Fibroblast of lung (primary cell): ENCODE measurements around the gene STARD9. TPM values are rescaled to one million over a fixed set of nuclear protein-coding genes. Genes with fewer than 3 reads are reported as not detected.
"Not testable (repeated sequence)": the region's sequence is repeated elsewhere in the genome, so short reads cannot be mapped to it uniquely, and the experiment has no call there.

Experiments used
- DNase-seq, 2 donors: peaks; one replicate each; pipeline versions ENCODE4 v3.0.0 to v3.0.0-alpha.2; 2010; ENCODE audit warnings: low read depth in 2 of 2
- H2AFZ ChIP-seq: 2 replicates; pipeline ENCODE4 v1.5.1; 2012; ENCODE audit warnings: low read length, control low read depth, inconsistent platforms
- H3K27ac ChIP-seq: 2 replicates; pipeline ENCODE4 v1.5.1; 2011; ENCODE audit warnings: low read length, control low read depth; ENCODE audit not compliant: insufficient read depth
- H3K27me3 ChIP-seq: 2 replicates; pipeline ENCODE4 v1.5.1; 2011; ENCODE audit warnings: mild to moderate bottlenecking, low read length; ENCODE audit not compliant: control insufficient read depth, insufficient read depth
- H3K36me3 ChIP-seq: 2 replicates; pipeline ENCODE4 v1.5.1; 2011; ENCODE audit warnings: low read length; ENCODE audit not compliant: control insufficient read depth, insufficient read depth
- H3K4me1 ChIP-seq: 2 replicates; pipeline ENCODE4 v1.5.1; 2011; ENCODE audit warnings: low read length; ENCODE audit not compliant: control insufficient read depth, insufficient read depth; ENCODE audit errors: extremely low read depth
- H3K4me2 ChIP-seq: 2 replicates; pipeline ENCODE4 v1.5.1; 2011; ENCODE audit warnings: low read length, control low read depth; ENCODE audit not compliant: insufficient read depth; ENCODE audit errors: extremely low read depth
- H3K4me3 ChIP-seq, 4 experiments: fragments of 200-600 bp in 1 of 4; sonication (generic) in 1 of 4; replicated peaks in 1 of 4; 2 replicates each; pipeline ENCODE4 v1.5.1; 2011 to 2016; ENCODE audit warnings: low read length in 4 of 4, low read depth in 3 of 4, mild to moderate bottlenecking in 3 of 4, control low read depth in 2 of 4, inconsistent platforms in 1 of 4, mixed read lengths in 1 of 4; ENCODE audit not compliant: insufficient read depth in 1 of 4; ENCODE audit errors: control extremely low read depth in 1 of 4
- H3K79me2 ChIP-seq: 2 replicates; pipeline ENCODE4 v1.5.1; 2012; ENCODE audit warnings: mild to moderate bottlenecking, low read length, inconsistent platforms; ENCODE audit not compliant: control insufficient read depth, insufficient read depth
- H3K9ac ChIP-seq: 2 replicates; pipeline ENCODE4 v1.5.1; 2011; ENCODE audit warnings: mild to moderate bottlenecking, low read length, control low read depth; ENCODE audit not compliant: insufficient read depth
- H3K9me3 ChIP-seq: 2 replicates; pipeline ENCODE4 v1.5.1; 2012; ENCODE audit warnings: low read depth, low read length; ENCODE audit not compliant: control insufficient read depth, insufficient read depth
- H4K20me1 ChIP-seq: 2 replicates; pipeline ENCODE4 v1.5.1; 2011; ENCODE audit warnings: low read length; ENCODE audit not compliant: control insufficient read depth, insufficient read depth; ENCODE audit errors: extremely low read depth
- CTCF ChIP-seq, 2 donors: IDR thresholded peaks in 1 of 2; conservative IDR thresholded peaks in 1 of 2; 1 replicate in 1 of 2; 2 replicates in 1 of 2; pipeline ENCODE4 v1.5.1; 2011 to 2012; ENCODE audit warnings: low read length in 2 of 2, control low read depth in 1 of 2, inconsistent platforms in 1 of 2, low read depth in 1 of 2, mild to moderate bottlenecking in 1 of 2
- EZH2 ChIP-seq: IDR thresholded peaks from 2 replicates; pipeline ENCODE4 v1.5.1; 2012; ENCODE audit warnings: low read length, control low read depth, mild to moderate bottlenecking; ENCODE audit errors: missing control alignments
- polyA plus RNA-seq, 2 donors: library from polyadenylated mRNA; depleted of rRNA in 1 of 2; stranded (reverse) in 1 of 2; unstranded in 1 of 2; fragments of >200 nt; gene quantifications; 2 replicates each; pipeline ENCODE4 v1.2.1, GENCODE V29; 2011 to 2012; ENCODE audit warnings: missing spikeins in 1 of 2
- total RNA-seq: library from RNA; depleted of rRNA; stranded (reverse); fragments of >200 nt; gene quantifications from 2 replicates; pipeline ENCODE4 v1.2.1, GENCODE V29; 2014

The STARD9 gene
- total and polyA plus RNA-seq, 2 donors (not counting 1 experiment from before 2014, with no cell fraction given), result 2.5 to 8.3 TPM

- TF ChIP-seq EZH2, result no peak
- TF ChIP-seq CTCF (conservative IDR thresholded peaks at IDR 0.05 in 1 of 2, IDR thresholded peaks at IDR 0.05 in 1 of 2; ENCODE audit: low read depth in 1 of 2, low read length in 2 of 2), result no peak
- Histone ChIP-seq H3K4me1 (no peaks in the 10 kb centered on the region), H3K27me3 (no peaks in the 10 kb centered on the region), H3K4me2 (no peak overlapping the region), H3K9ac (no peak overlapping the region), H4K20me1 (no peaks in the 10 kb centered on the region), H3K36me3 (peaks cover 6% of the 10 kb centered on the region), H3K27ac (no peak overlapping the region), H3K79me2 (no peaks in the 10 kb centered on the region), H3K4me3 (no peak overlapping the region), H2AFZ (no peak overlapping the region), H3K9me3 (no peaks in the 10 kb centered on the region)
- peak in 1 of 2 donors; percentile 2 for DNase-seq
These were observed 104.1 kb downstream of the STARD9 start for GRCh38 chr15:42679285-42680141.

GRCh38 chr15:42680142-42680482 is 104.7 kb downstream of the STARD9 start:
- not testable (repeated sequence) for H4K20me1 ChIP-seq, H3K79me2 ChIP-seq, H2AFZ ChIP-seq, H3K9me3 ChIP-seq, H3K27me3 ChIP-seq, H3K4me2 ChIP-seq, H3K36me3 ChIP-seq, H3K9ac ChIP-seq, H3K4me1 ChIP-seq, H3K27ac ChIP-seq, H3K4me3 ChIP-seq
- DNase-seq, result peak in 1 of 2 donors; percentile 19

GRCh38 chr15:42681119-42681518 is 105.7 kb downstream of the STARD9 start:
- H3K27me3 ChIP-seq, result no peaks in the 10 kb centered on the region

More at GRCh38 chr15:42681119-42681518, 105.7 kb downstream of the STARD9 start:
- H3K79me2 ChIP-seq, result no peaks in the 10 kb centered on the region
- H3K27ac ChIP-seq, result no peak overlapping the region
- H3K9ac ChIP-seq, result no peak overlapping the region
- DNase-seq, result no peak
- no peak overlapping the region for H3K4me2 ChIP-seq
- no peak overlapping the region for H2AFZ ChIP-seq
- H3K4me3 ChIP-seq, result no peak overlapping the region
- no peaks in the 10 kb centered on the region for H4K20me1 ChIP-seq
- no peaks in the 10 kb centered on the region for H3K4me1 ChIP-seq
- H3K36me3 ChIP-seq, result peaks cover 6% of the 10 kb centered on the region
- TF ChIP-seq CTCF (conservative IDR thresholded peaks at IDR 0.05 in 1 of 2, IDR thresholded peaks at IDR 0.05 in 1 of 2; ENCODE audit: low read depth in 1 of 2, low read length in 2 of 2) (no peak), EZH2 (no peak)
- no peaks in the 10 kb centered on the region for H3K9me3 ChIP-seq
